ENCODE data around the gene SHISA4. TPM values are rescaled to one million over a fixed set of nuclear protein-coding genes. Genes with fewer than 3 reads are reported as not detected.
A peak's percentile ranks its signal among the peaks of the same experiment; 100 is the strongest.

SHISA4 gene
- total and polyA plus RNA-seq, 2 donors (not counting 1 experiment from before 2014, with no cell fraction given): 0.12 TPM; not detected in 1

GRCh38 chr1:201895913-201896807, 7.5 kb downstream of the SHISA4 start:
- WGBS (ENCODE audit: insufficient coverage): 3% methylated on average over 8 of the region's 10 CpGs
- Mint-ChIP-seq H3K27ac (no peak overlapping the region), H3K4me1 (peaks cover 5% of the 10 kb centered on the region), H3K4me3 (peak overlapping the region; percentile 37), H3K9me3 (ENCODE audit: insufficient read depth) (no peaks in the 10 kb centered on the region), H3K27me3 (peaks cover 37% of the 10 kb centered on the region)
- POLR2A ChIA-PET: no interaction called here
- Histone ChIP-seq H3K4me2 (replicated peaks; ENCODE audit: low read depth, low read length, poor library complexity, severe bottlenecking) (peak overlapping the region; percentile 44), H4K20me1 (ENCODE audit: control insufficient read depth, insufficient read depth, low read length, poor library complexity, severe bottlenecking) (no peaks in the 10 kb centered on the region), H3K27ac (ENCODE audit: low read length in 2 of 2) (no peak overlapping the region), H3K4me3 (ENCODE audit: control extremely low read depth in 1 of 5, extremely low read depth in 1 of 5, insufficient read depth in 1 of 5, low read depth in 2 of 5, low read length in 4 of 5) (no peak overlapping the region), H3K4me1 (ENCODE audit: control insufficient read depth in 2 of 2, insufficient read depth in 2 of 2, low read length in 2 of 2) (peaks cover 0 to 4% of the 10 kb centered on the region in 2 donors), H2AFZ (ENCODE audit: insufficient read depth, low read depth, low read length, poor library complexity, severe bottlenecking) (peak overlapping the region; percentile 64), H3K9ac (ENCODE audit: low read length) (no peak overlapping the region), H3K9me3 (ENCODE audit: control extremely low read depth in 1 of 3, control insufficient read depth in 2 of 3, insufficient read depth in 1 of 3, low read length in 2 of 3) (no peaks in the 10 kb centered on the region), H3K36me3 (replicated peaks in 1 of 2; ENCODE audit: control extremely low read depth in 1 of 2, control insufficient read depth in 1 of 2, extremely low read depth in 1 of 2, insufficient read depth in 2 of 2, low read length in 1 of 2) (no peaks in the 10 kb centered on the region), H3K79me2 (ENCODE audit: control insufficient read depth, insufficient read depth, low read length) (no peaks in the 10 kb centered on the region), H3K27me3 (replicated peaks in 1 of 4; ENCODE audit: control extremely low read depth in 1 of 4, control insufficient read depth in 3 of 4, insufficient read depth in 4 of 4, low read length in 3 of 4) (peaks cover 0 to 20% (median 2%) of the 10 kb centered on the region in 4 experiments)
- DNase-seq (peak; percentile 72), ATAC-seq (ENCODE audit: low read depth) (peak; percentile 64)
- CTCF ChIA-PET: interaction anchor here (0.6 to 5.5 kb wide), 21 partner anchors 9 to 1444 kb away, joined by 3 to 51 read pairs (median 4); no protein-coding TSS in a partner anchor
- TF ChIP-seq, protein P1, sequence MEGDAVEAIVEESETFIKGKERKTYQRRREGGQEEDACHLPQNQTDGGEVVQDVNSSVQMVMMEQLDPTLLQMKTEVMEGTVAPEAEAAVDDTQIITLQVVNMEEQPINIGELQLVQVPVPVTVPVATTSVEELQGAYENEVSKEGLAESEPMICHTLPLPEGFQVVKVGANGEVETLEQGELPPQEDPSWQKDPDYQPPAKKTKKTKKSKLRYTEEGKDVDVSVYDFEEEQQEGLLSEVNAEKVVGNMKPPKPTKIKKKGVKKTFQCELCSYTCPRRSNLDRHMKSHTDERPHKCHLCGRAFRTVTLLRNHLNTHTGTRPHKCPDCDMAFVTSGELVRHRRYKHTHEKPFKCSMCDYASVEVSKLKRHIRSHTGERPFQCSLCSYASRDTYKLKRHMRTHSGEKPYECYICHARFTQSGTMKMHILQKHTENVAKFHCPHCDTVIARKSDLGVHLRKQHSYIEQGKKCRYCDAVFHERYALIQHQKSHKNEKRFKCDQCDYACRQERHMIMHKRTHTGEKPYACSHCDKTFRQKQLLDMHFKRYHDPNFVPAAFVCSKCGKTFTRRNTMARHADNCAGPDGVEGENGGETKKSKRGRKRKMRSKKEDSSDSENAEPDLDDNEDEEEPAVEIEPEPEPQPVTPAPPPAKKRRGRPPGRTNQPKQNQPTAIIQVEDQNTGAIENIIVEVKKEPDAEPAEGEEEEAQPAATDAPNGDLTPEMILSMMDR (IDR thresholded peaks at IDR 0.05): peak; percentile 76
- TF ChIP-seq EZH2 (IDR thresholded peaks at IDR 0.05; ENCODE audit: borderline replicate concordance, insufficient read depth, low read depth, low read length, poor library complexity, severe bottlenecking): no peak
- intact Hi-C loops (cut with micrococcal nuclease): loop anchor here (1.0 kb wide), 2 partner anchors 59 to 239 kb away; partner anchors contain the start of gene TIMM17A
